Naive thymus-derived CD4-positive, alpha-beta T cell (primary cell): Measurements from ENCODE around the gene RRP15. TPM values are rescaled to one million over a fixed set of nuclear protein-coding genes. Genes with fewer than 3 reads are reported as not detected.

Experiments
- ATAC-seq: fragments of 150-1000 bp; cut with Tn5 transposase; 2 replicates; pipeline ENCODE4 v1.10.0; 2021; ENCODE audit warnings: mild to moderate bottlenecking, moderate library complexity
- CTCF ChIA-PET: fragments of 350-600 bp; sonication (Branson Sonifier 250); formaldehyde crosslinking; loops from one replicate; lab custom pipeline; 2021; ENCODE audit warnings: antibody characterized with exemption; lab: Charles Lee
- POLR2A ChIA-PET: fragments of 350-600 bp; sonication (Branson Sonifier 250); formaldehyde crosslinking; loops from one replicate; lab custom pipeline; 2021; ENCODE audit warnings: antibody characterized with exemption, inconsistent platforms; lab: Charles Lee
- DNase-seq, 9 donors: peaks; one replicate each; pipeline versions ENCODE4 v3.0.0 to v3.0.0-alpha.2; 2020 to 2022; ENCODE audit warnings: mixed read lengths in 1 of 9
- H3K27ac ChIP-seq: one replicate; pipeline ENCODE4 v1.7.0; 2013; ENCODE audit warnings: mild to moderate bottlenecking, low read depth, low read length, moderate library complexity
- H3K27me3 ChIP-seq, 2 donors: one replicate each; pipeline ENCODE4 v1.7.0; 2013; ENCODE audit warnings: low read length in 2 of 2, mild to moderate bottlenecking in 2 of 2, moderate library complexity in 2 of 2; ENCODE audit not compliant: control insufficient read depth in 2 of 2, insufficient read depth in 2 of 2
- H3K36me3 ChIP-seq, 3 experiments: 1 replicate in 2 of 3; 2 replicates in 1 of 3; pipeline ENCODE4 v1.7.0; 2013; ENCODE audit warnings: low read length in 3 of 3, mild to moderate bottlenecking in 3 of 3, moderate library complexity in 1 of 3; ENCODE audit not compliant: insufficient read depth in 3 of 3, control insufficient read depth in 2 of 3
- H3K4me1 ChIP-seq, 2 donors: one replicate each; pipeline ENCODE4 v1.7.0; 2013; ENCODE audit warnings: low read length in 2 of 2, mild to moderate bottlenecking in 2 of 2, moderate library complexity in 1 of 2; ENCODE audit not compliant: control insufficient read depth in 2 of 2, insufficient read depth in 2 of 2
- H3K4me3 ChIP-seq: 2 replicates; pipeline ENCODE4 v1.7.0; 2013; ENCODE audit warnings: mild to moderate bottlenecking, low read length
- H3K9me3 ChIP-seq, 3 experiments: 1 replicate in 2 of 3; 2 replicates in 1 of 3; pipeline ENCODE4 v1.7.0; 2013; ENCODE audit warnings: low read length in 3 of 3; ENCODE audit not compliant: control insufficient read depth in 2 of 3
- H3K27ac Mint-ChIP-seq, 9 donors: one replicate each; pipeline ENCODE4 v1.8.0; 2020 to 2022; ENCODE audit warnings: mixed read lengths in 9 of 9, mild to moderate bottlenecking in 8 of 9, moderate library complexity in 5 of 9, inconsistent platforms in 2 of 9
- H3K27me3 Mint-ChIP-seq, 5 donors: one replicate each; pipeline ENCODE4 v1.8.0; 2021 to 2022; ENCODE audit warnings: mixed read lengths in 5 of 5, mild to moderate bottlenecking in 1 of 5
- H3K36me3 Mint-ChIP-seq, 5 donors: one replicate each; pipeline ENCODE4 v1.8.0; 2020 to 2022; ENCODE audit warnings: mixed read lengths in 5 of 5, mild to moderate bottlenecking in 3 of 5, inconsistent platforms in 1 of 5
- H3K4me1 Mint-ChIP-seq, 7 donors: one replicate each; pipeline ENCODE4 v1.8.0; 2020 to 2022; ENCODE audit warnings: mixed read lengths in 7 of 7, mild to moderate bottlenecking in 3 of 7, inconsistent platforms in 1 of 7
- H3K4me3 Mint-ChIP-seq, 10 donors: one replicate each; pipeline ENCODE4 v1.8.0; 2020 to 2022; ENCODE audit warnings: mild to moderate bottlenecking in 10 of 10, mixed read lengths in 10 of 10, moderate library complexity in 6 of 10, inconsistent platforms in 2 of 10
- H3K9me3 Mint-ChIP-seq, 11 donors: one replicate each; pipeline ENCODE4 v1.8.0; 2020 to 2022; ENCODE audit warnings: mixed read lengths in 11 of 11, mild to moderate bottlenecking in 4 of 11, inconsistent platforms in 1 of 11, moderate library complexity in 1 of 11
- intact Hi-C, 2 donors: fragments of 100-400 bp; cut with micrococcal nuclease; formaldehyde crosslinking; loops; one replicate each; pipeline ENCODE4 v1.15.1; 2023
- polyA plus RNA-seq, 2 donors: library from polyadenylated mRNA; unstranded; fragments of 300-500 nt; fragmentation: Illumina TruSeq; gene quantifications; one replicate each; pipeline ENCODE4 v1.2.3, GENCODE V29; 2021
- total RNA-seq, 6 experiments: library from RNA in 5 of 6; stranded (reverse) in 5 of 6; gene quantifications; 1 replicate in 5 of 6; 2 replicates in 1 of 6; pipeline ENCODE4 v1.2.3 and lab custom pipeline; 2021 to 2026

RRP15 gene
- total and polyA plus RNA-seq, 7 experiments from 2014 or later, result 12.4 to 19.0 (median 17.7) TPM

- Mint-ChIP-seq H3K4me1 (peaks cover 11 to 12% (median 12%) of the 10 kb centered on the region in 7 donors), H3K4me3 (no peak overlapping the region), H3K36me3 (peaks cover 0 to 30% (median 13%) of the 10 kb centered on the region in 5 donors), H3K9me3 (no peaks in the 10 kb centered on the region), H3K27me3 (peaks cover 8 to 27% (median 20%) of the 10 kb centered on the region in 5 donors), H3K27ac (no peak overlapping the region)
- intact Hi-C loops, result loop anchor here in 1 of 2 donors (10.0 kb wide), 1 partner anchor 833 kb away; the partner anchor contains the start of gene LYPLAL1
- Histone ChIP-seq H3K36me3 (no peaks in the 10 kb centered on the region), H3K27me3 (peaks cover 0 to 3% of the 10 kb centered on the region in 2 donors), H3K9me3 (no peaks in the 10 kb centered on the region), H3K4me1 (peaks cover 4 to 24% of the 10 kb centered on the region in 2 donors), H3K4me3 (no peak overlapping the region), H3K27ac (no peak overlapping the region)
- ChIA-PET POLR2A (no interaction called here), CTCF (no interaction called here)
- DNase-seq (no peak), ATAC-seq (no peak)
Observed at GRCh38 chr1:218342091-218342490, 57.0 kb downstream of the RRP15 start.

GRCh38 chr1:218344814-218345672 is 60.0 kb downstream of the RRP15 start, which contains the start of gene TGFB2:
Gene TGFB2 (plus strand): TSS chr1:218345336. CDS start chr1:218346702, 1,366 bp downstream.
- peak within 1 kb of the TSS in 5 of 9 donors; percentile 9 to 74 (median 54) for H3K27ac Mint-ChIP-seq
- peaks cover 4 to 26% of the 10 kb centered on the region in 2 donors for H3K4me1 ChIP-seq
- ATAC-seq (peak; percentile 56), DNase-seq (peak in 2 of 9 donors; percentile 26)
- ChIA-PET POLR2A (no interaction called here), CTCF (no interaction called here)
- peaks cover 0 to 30% (median 13%) of the 10 kb centered on the region in 5 donors for H3K36me3 Mint-ChIP-seq
- H3K27ac ChIP-seq, result no peak within 1 kb of the TSS
- no peaks in the 10 kb centered on the region for H3K36me3 ChIP-seq
- peaks cover 0 to 3% of the 10 kb centered on the region in 2 donors for H3K27me3 ChIP-seq
- H3K4me3 ChIP-seq, result peak within 1 kb of the TSS; percentile 63
- H3K9me3 ChIP-seq, result no peaks in the 10 kb centered on the region
- intact Hi-C loops, result loop anchor here in 1 of 2 donors (10.0 kb wide), 1 partner anchor 830 kb away; the partner anchor contains the start of gene LYPLAL1
- peaks cover 15 to 48% (median 23%) of the 10 kb centered on the region in 5 donors for H3K27me3 Mint-ChIP-seq
- no peaks in the 10 kb centered on the region for H3K9me3 Mint-ChIP-seq
- peaks cover 14 to 25% (median 24%) of the 10 kb centered on the region in 7 donors for H3K4me1 Mint-ChIP-seq
- peak within 1 kb of the TSS in 2 of 10 donors; percentile 86 to 87 for H3K4me3 Mint-ChIP-seq

- Histone ChIP-seq H3K36me3 (no peaks in the 10 kb centered on the region), H3K4me1 (peaks cover 4 to 26% of the 10 kb centered on the region in 2 donors), H3K4me3 (peak overlapping the region; percentile 63), H3K27me3 (peaks cover 0 to 3% of the 10 kb centered on the region in 2 donors), H3K27ac (no peak overlapping the region), H3K9me3 (no peaks in the 10 kb centered on the region)
- peaks cover 14 to 30% (median 25%) of the 10 kb centered on the region in 7 donors for H3K4me1 Mint-ChIP-seq
- intact Hi-C loops, result loop anchor here in 1 of 2 donors (2.0 to 10.0 kb wide), 2 partner anchors 61 to 829 kb away; partner anchors contain the start of genes LYPLAL1 and RRP15
- ChIA-PET POLR2A (no interaction called here), CTCF (no interaction called here)
- H3K4me3 Mint-ChIP-seq, result peak overlapping the region in 2 of 10 donors; percentile 86 to 87
- peak overlapping the region in 5 of 9 donors; percentile 9 to 74 (median 54) for H3K27ac Mint-ChIP-seq
- peak in 7 of 9 donors; percentile 16 to 39 (median 27) for DNase-seq
- H3K27me3 Mint-ChIP-seq, result peaks cover 20 to 48% (median 23%) of the 10 kb centered on the region in 5 donors
- H3K36me3 Mint-ChIP-seq, result peaks cover 0 to 29% (median 13%) of the 10 kb centered on the region in 5 donors
- peak; percentile 75 for ATAC-seq
- H3K9me3 Mint-ChIP-seq, result no peaks in the 10 kb centered on the region
Observed at GRCh38 chr1:218345673-218346390, 60.7 kb downstream of the RRP15 start.

- Mint-ChIP-seq H3K4me3 (peak overlapping the region in 2 of 10 donors; percentile 86 to 87), H3K27me3 (peaks cover 21 to 41% (median 27%) of the 10 kb centered on the region in 5 donors), H3K27ac (peak overlapping the region in 5 of 9 donors; percentile 9 to 74 (median 71)), H3K36me3 (peaks cover 0 to 21% (median 7%) of the 10 kb centered on the region in 5 donors), H3K9me3 (no peaks in the 10 kb centered on the region), H3K4me1 (peaks cover 18 to 38% (median 33%) of the 10 kb centered on the region in 7 donors)
- peaks cover 4 to 26% of the 10 kb centered on the region in 2 donors for H3K4me1 ChIP-seq
- H3K27ac ChIP-seq, result no peak overlapping the region
- ChIA-PET CTCF (no interaction called here), POLR2A (no interaction called here)
- intact Hi-C loops, result loop anchor here in 1 of 2 donors (2.0 to 10.0 kb wide), 2 partner anchors 62 to 828 kb away; partner anchors contain the start of genes LYPLAL1 and RRP15
- peak overlapping the region; percentile 63 for H3K4me3 ChIP-seq
- no peaks in the 10 kb centered on the region for H3K9me3 ChIP-seq
- H3K27me3 ChIP-seq, result peaks cover 0 to 3% of the 10 kb centered on the region in 2 donors
- no peaks in the 10 kb centered on the region for H3K36me3 ChIP-seq
- peak in 1 of 9 donors; percentile 4 for DNase-seq
- no peak for ATAC-seq
Observed at GRCh38 chr1:218346391-218347204, 61.5 kb downstream of the RRP15 start.

- Mint-ChIP-seq H3K27ac (peak overlapping the region in 3 of 9 donors; percentile 3 to 71 (median 9)), H3K9me3 (no peaks in the 10 kb centered on the region), H3K4me3 (peak overlapping the region in 2 of 10 donors; percentile 86 to 87), H3K36me3 (peaks cover 0 to 14% (median 2%) of the 10 kb centered on the region in 5 donors), H3K27me3 (peaks cover 18 to 34% (median 21%) of the 10 kb centered on the region in 5 donors), H3K4me1 (peaks cover 19 to 41% (median 36%) of the 10 kb centered on the region in 7 donors)
- Histone ChIP-seq H3K27me3 (peaks cover 0 to 3% of the 10 kb centered on the region in 2 donors), H3K36me3 (no peaks in the 10 kb centered on the region), H3K27ac (no peak overlapping the region), H3K4me1 (peaks cover 4 to 26% of the 10 kb centered on the region in 2 donors), H3K9me3 (no peaks in the 10 kb centered on the region), H3K4me3 (peak overlapping the region; percentile 63)
- CTCF ChIA-PET, result no interaction called here
- ATAC-seq, result no peak
- POLR2A ChIA-PET, result no interaction called here
- no peak for DNase-seq
- intact Hi-C loops, result loop anchor here in 1 of 2 donors (2.0 to 10.0 kb wide), 2 partner anchors 63 to 827 kb away; partner anchors contain the start of genes LYPLAL1 and RRP15
Observed at GRCh38 chr1:218347336-218347722, 62.2 kb downstream of the RRP15 start.
